GM19099 (cell line): Measurements from ENCODE around the gene SLC24A3.

ENCODE experiments used
- POLR2A ChIP-seq: IDR thresholded peaks from 3 replicates; pipeline ENCODE4 v1.6.1; 2011; ENCODE audit warnings: low read depth; ENCODE audit not compliant: insufficient read length; ENCODE audit errors: extremely low read depth

SLC24A3 gene

DNA sequence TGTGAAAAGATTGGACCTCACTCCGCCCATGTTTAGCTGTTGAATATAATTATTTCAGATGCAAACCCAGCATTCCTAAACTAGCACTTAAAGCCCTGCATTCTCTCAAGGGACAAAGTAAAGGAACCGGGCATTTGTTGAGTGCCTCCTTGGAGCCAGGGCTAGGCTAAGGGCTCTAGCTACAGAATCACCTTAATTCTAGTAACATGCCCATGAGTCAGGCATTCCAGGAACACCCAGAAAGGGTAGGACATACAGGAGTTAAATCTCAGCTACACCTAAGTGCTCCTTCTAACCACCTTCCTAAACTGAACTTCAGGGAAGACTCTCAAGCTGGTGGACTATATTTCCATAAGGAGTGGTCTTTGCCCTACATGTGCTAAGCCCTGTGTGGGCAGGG lies 89.4 kb downstream of the SLC24A3 start:
- TF ChIP-seq POLR2A = no peak

DNA sequence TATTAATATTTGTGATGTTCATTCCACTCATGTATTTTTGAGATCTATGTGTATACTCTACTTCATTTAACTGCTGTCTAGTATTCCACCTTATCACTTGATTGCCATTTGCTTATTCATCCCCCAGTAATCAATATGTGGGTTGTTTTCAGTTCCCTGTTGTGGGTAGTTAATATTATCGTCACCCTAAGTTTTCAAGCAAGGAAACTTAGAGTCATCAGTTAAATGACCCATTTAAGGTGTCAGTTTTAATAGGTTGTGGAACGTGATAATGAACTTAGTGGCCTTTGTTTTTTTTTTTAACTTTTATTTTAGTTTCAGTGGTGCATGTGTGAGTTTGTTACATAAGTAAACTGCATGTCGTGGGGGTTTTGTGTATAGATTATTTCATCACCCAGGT lies 90.3 kb downstream of the SLC24A3 start:
- no peak for TF ChIP-seq POLR2A

DNA sequence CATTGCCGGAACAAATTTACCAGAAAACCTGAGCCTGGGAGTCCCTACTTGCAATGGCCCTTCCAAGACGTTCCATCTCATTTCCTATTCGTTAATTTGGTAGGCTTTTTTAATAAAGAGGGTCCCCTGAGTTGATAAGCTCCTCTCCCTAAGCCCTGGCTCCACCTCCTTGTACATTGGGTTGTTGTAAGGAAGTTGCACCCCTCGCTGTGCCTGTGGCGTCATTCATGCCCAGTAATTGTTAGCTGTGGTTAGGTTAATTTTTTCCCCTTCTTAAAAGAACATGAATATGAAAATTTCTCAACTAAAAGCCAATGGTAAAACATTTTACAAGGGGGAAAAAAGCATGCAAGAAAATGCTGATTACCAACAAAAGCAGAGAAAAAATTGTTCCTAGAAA lies 91.9 kb downstream of the SLC24A3 start:
- TF ChIP-seq POLR2A = no peak

GRCh38 chr20:19304886-19305415 lies 92.5 kb downstream of the SLC24A3 start:
- TF ChIP-seq POLR2A = no peak

DNA sequence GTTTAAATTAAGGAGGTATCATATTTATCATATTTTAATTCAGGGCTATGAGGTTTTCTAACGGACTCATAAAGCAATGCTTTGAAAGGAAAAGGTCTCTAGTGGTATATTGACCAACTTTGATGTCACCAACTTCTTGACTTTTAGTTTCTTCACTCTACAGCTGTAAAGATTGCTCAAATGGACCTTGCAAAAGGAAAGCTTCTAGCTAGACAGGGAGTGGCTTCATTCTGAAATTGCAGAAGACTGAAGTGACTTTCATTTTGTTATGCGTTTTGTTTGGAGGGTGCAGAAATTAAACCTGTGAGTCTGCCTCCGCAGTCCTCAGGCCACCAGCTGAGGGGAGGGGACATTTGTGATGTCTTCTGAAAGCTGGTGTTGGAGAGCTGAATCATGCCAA lies 95.7 kb downstream of the SLC24A3 start:
- no peak for TF ChIP-seq POLR2A

GRCh38 chr20:19310541-19310940 lies 98.1 kb downstream of the SLC24A3 start:
- TF ChIP-seq POLR2A = no peak

GRCh38 chr20:19313342-19314069 lies 101.1 kb downstream of the SLC24A3 start:
- no peak for TF ChIP-seq POLR2A

DNA sequence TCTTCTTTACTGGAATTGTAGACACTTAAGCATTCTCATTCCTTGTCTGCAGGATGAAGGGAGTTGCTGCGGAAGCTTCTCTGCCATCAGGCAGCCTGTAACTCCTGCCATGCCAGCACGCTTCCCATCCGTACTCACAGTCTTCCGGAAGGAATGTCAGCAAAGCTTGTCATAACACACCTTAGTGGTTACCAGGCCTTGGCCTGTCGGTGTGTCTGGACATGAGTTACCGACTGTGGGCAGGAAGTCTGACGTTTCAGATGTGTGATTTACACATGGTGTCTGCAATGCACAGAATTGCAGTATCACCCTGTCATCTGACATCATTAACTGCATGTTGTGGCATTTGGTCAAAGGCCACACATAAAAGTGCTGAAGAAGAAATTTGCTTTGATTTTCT lies 102.2 kb downstream of the SLC24A3 start:
- no peak for TF ChIP-seq POLR2A

GRCh38 chr20:19317237-19318069 lies 105.0 kb downstream of the SLC24A3 start:
- no peak for TF ChIP-seq POLR2A

DNA sequence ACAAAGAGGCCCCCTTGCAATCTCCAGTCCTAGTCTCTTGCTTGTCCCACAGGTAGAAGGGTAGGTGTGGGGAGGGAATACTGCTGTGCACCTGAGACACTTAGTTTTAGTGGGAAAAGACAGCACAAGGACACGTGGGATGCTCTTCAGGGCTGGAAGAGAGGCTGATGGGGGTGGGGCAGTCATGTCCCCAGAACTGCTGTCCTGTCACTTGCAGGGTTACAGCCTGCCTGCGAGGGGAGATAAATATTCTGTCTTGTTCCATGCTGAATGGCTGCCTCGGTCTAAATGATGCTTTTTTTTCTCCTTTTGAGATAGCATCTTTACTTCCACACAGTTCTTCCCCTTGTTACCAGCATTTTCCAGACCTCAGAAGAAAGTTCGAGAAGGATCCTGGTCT lies 106.2 kb downstream of the SLC24A3 start:
- TF ChIP-seq POLR2A = no peak

DNA sequence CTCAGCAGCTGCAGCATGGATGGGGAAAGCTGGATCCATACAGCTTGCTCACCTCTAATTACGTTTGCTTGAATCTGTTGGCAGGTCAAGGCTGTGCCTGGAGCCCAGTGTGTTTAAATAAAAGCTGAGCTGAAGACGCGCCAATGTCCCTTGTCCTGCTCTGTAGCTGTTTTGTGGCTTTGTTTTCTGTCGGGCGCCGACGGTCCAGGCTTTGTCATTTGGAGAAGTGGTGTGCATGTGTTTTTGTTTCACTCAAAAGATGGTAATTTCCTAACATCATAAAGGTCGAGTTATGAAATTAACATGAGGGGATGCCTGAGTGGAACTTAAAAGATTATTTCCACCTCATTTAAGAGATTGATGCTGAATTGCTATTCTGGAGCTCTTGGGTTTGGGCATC lies 107.6 kb downstream of the SLC24A3 start:
- TF ChIP-seq POLR2A = no peak

DNA sequence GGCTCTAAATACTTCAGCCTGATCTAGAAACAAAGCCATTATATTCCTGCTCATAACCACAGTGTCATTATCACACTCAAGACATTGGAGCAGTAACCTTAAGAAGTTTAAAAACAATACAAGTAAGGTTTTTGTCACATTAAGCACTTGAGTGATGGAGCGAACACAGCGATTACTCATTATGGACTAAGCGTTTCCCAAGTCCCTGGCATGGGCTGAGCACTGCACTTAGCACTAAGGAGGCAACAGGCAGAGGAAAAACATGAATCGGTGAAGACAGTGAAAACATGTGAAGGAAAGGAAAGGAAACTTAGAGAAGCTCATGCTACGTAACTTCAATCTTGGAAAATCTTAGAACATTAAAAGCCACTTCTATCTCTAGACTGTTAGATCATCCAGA lies 108.7 kb downstream of the SLC24A3 start:
- no peak for TF ChIP-seq POLR2A

GRCh38 chr20:19322061-19322985 lies 109.9 kb downstream of the SLC24A3 start:
- no peak for TF ChIP-seq POLR2A

GRCh38 chr20:19327401-19327800 lies 115.0 kb downstream of the SLC24A3 start:
- TF ChIP-seq POLR2A = no peak

GRCh38 chr20:19328676-19329075 lies 116.2 kb downstream of the SLC24A3 start:
- no peak for TF ChIP-seq POLR2A
